Stimulated activated memory B cell treated with anti-CD40 and anti-IgM and Interleukin-4, amounts not matched to agents 10 μg/mL and 1 μg/mL and 100 μg/mL, for 72 hours (primary cell): Measurements from ENCODE around the gene DGCR8.

ENCODE experiments used
- ATAC-seq: fragments of 150-1000 bp; cut with Tn5 transposase; 2 replicates; pipeline ENCODE4 v1.10.0; 2021
- H3K27ac Mint-ChIP-seq: one replicate; pipeline ENCODE4 v1.8.0; 2022; ENCODE audit warnings: mild to moderate bottlenecking, mixed read lengths
- H3K27me3 Mint-ChIP-seq: one replicate; pipeline ENCODE4 v1.8.0; 2022; ENCODE audit warnings: mixed read lengths
- H3K36me3 Mint-ChIP-seq: one replicate; pipeline ENCODE4 v1.8.0; 2022; ENCODE audit warnings: mixed read lengths
- H3K4me1 Mint-ChIP-seq: one replicate; pipeline ENCODE4 v1.8.0; 2022; ENCODE audit warnings: mixed read lengths
- H3K4me3 Mint-ChIP-seq: one replicate; pipeline ENCODE4 v1.8.0; 2022; ENCODE audit warnings: mild to moderate bottlenecking, moderate library complexity, mixed read lengths
- H3K9me3 Mint-ChIP-seq: one replicate; pipeline ENCODE4 v1.8.0; 2022; ENCODE audit warnings: mixed read lengths

Gene DGCR8

DNA sequence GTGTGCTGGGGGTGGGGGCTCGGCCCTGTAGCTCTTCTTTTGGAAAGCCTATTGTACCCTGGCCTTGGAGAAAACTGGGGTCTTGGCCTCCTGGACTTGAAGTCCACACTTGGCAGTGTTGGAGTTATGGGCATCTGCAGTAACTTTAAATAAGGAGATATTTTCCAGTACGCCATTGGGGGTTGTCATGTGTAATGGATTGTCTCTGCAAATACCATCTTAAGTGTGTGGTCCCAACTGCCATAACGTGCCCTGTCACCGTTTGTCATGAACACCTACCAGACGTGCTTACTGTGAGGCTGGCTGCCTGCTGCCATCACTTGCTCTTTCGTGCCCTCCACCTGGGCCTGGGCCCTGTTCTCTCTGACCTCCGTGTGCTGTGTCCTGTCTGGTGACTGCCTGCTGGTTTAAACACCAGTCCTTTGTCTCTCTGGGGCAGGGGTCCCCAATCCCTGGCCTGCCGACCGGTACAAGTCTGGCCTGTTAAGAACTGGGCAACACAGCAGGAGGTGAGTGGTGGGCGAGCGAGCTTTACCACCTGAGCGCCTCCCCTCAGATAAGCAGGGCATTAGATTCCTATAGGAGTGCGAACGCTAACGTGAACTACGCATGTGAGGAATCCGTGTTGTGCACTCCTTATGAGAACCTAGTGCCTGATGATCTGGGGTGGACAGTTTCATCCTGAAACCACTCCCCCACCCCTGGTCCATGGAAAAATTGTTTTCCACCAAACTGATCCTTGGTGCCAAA is 48.0 kb downstream of the DGCR8 start:
- H3K4me3 Mint-ChIP-seq = no peak overlapping the region
- no peak for ATAC-seq
- no peaks in the 10 kb centered on the region for H3K27me3 Mint-ChIP-seq
- no peaks in the 10 kb centered on the region for H3K9me3 Mint-ChIP-seq
- H3K36me3 Mint-ChIP-seq = peaks cover 31% of the 10 kb centered on the region
- peaks cover 31% of the 10 kb centered on the region for H3K4me1 Mint-ChIP-seq
- no peak overlapping the region for H3K27ac Mint-ChIP-seq

DNA sequence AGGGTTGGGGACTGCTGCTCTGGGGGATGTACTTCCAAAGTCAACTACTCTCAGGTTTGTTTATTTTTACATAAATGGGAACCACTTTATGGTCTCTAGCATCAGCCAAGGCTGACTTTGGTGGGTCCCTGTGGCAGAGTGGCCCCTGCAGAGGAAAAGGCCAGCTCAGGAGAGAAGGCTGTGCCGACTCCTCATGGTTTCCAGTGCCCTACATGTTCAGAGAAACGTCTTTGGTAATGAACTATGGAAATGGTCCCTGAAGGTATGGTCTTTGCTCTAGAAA is 48.5 kb downstream of the DGCR8 start:
- H3K4me3 Mint-ChIP-seq = no peak overlapping the region
- no peak for ATAC-seq
- no peaks in the 10 kb centered on the region for H3K9me3 Mint-ChIP-seq
- peaks cover 28% of the 10 kb centered on the region for H3K36me3 Mint-ChIP-seq
- H3K4me1 Mint-ChIP-seq = peaks cover 34% of the 10 kb centered on the region
- H3K27me3 Mint-ChIP-seq = no peaks in the 10 kb centered on the region
- H3K27ac Mint-ChIP-seq = no peak overlapping the region

DNA sequence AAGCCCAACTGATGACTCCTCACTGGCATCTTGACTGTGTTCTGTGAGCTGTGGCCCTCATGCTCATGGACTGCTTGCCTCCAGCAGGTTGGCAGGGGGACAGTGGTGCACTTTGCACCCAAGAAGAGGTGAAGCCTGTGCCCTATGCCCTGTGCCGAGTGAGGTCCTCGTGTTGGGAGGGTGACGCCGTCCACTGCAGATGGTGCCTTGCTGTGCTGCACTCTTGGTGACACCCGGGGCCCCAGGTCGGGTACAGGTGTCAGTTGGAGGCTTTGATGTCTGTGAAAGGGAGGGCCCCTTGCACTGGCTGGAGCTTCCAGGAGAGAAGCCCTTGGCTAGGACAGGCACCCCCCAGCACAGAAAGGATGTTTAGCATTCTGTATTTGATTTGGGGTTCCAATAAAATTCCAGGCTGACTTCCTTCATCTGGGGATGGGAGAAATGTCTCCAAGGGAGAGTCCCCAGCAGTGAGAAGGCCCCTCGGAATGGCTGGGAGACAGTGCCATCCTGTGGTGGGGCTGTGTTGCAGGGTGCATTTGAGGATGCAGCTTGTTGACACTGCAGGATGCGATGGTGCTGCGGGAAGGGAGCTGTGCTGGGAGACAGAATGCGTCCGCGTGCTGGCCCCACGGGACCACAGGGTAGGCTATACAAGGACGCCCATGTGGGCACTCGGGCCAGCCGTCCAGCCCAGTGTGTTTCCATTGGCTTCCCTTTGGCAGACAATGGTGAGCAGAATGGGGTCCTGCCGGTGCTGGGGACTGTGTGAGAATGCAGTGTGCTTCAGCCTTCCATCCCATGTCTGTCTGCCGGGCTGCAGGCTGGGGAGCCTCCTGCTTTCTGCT is 49.1 kb downstream of the DGCR8 start:
- no peak for ATAC-seq
- Mint-ChIP-seq H3K36me3 (peaks cover 24% of the 10 kb centered on the region), H3K27me3 (no peaks in the 10 kb centered on the region), H3K27ac (no peak overlapping the region), H3K9me3 (no peaks in the 10 kb centered on the region), H3K4me1 (peaks cover 35% of the 10 kb centered on the region), H3K4me3 (no peak overlapping the region)

DNA sequence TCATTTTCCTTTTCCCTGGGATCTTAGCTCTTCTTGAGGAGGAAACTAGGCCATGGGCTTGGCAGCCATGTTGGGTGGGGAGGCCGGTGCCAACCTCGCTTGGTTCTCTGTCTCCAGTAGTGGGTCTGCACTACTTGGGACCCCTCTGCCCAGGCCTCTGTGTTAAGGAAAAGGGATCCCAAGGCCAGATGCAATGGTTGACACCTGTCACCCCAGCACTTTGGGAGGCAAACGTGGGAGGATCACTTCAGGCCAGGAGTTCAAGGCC is 49.6 kb downstream of the DGCR8 start:
- Mint-ChIP-seq H3K4me3 (no peak overlapping the region), H3K27me3 (no peaks in the 10 kb centered on the region), H3K4me1 (peaks cover 39% of the 10 kb centered on the region), H3K9me3 (no peaks in the 10 kb centered on the region), H3K36me3 (peaks cover 21% of the 10 kb centered on the region), H3K27ac (peak overlapping the region; percentile 57)
- ATAC-seq = no peak

DNA sequence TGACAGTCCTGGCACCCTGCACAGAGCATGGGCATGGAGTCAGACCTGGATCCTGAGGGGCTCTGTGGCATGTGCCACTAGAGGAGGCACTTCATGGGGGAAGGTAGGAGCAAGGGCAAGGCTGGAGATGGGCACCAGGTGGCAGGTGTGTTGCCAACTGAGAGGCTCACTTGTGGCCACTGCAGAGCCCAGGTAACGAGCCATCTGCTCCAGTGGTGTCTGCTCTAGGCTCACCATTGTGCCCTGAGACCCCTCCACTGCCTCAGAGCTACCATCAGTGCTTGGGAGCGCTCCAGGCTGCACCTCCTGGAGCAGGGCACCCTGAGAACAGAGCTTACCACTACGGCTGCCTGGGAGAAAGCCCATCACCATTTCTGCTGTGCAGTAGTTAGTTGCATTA is 50.3 kb downstream of the DGCR8 start:
- Mint-ChIP-seq H3K9me3 (no peaks in the 10 kb centered on the region), H3K27ac (peak overlapping the region; percentile 57), H3K4me3 (peak overlapping the region; percentile 75), H3K27me3 (no peaks in the 10 kb centered on the region), H3K36me3 (peaks cover 14% of the 10 kb centered on the region), H3K4me1 (peaks cover 43% of the 10 kb centered on the region)
- ATAC-seq = no peak

DNA sequence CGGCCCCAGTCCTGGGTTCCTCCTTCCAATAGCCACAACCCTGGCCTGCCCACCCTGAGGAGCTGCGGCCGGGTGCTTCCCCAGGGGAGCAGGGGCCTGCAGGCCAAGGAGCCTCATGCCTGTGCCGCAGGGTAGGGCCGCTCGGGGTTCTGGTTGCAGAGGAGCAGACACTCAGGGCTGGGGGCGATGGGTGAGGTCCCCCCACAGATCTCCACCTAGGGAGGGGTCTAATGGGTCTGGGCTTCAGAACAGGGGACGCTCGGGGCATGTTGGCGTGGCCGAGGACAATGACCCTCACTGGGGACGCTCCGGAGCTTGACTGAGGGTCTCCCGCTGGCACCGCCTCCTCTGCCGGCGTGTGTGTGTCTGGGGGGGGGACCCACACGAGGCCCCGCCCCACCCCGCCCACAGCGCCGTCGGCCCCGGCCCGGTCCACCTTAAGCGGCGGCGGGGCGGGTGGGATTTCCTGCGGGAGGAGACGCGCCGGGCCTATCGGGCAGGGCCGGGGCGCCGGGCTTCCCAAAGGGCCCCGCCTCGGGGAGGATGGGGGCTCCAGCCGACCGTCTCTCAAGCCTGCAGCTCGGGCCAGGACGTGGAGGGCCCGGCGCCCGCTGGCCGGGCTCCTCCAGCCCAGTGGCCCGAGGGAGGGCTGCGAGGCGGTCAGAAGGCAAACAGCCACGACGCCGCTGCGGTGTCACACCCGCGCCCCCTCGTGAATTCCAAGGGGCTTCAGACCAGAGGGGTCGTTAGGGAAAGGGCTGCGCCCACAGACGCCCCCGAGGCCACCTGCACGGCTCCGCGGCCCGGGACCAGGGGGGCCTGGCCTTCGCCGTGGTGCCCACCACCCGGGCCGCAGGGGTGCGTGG is 50.9 kb downstream of the DGCR8 start:
- Mint-ChIP-seq H3K9me3 (no peaks in the 10 kb centered on the region), H3K4me1 (peaks cover 48% of the 10 kb centered on the region), H3K36me3 (peaks cover 13% of the 10 kb centered on the region), H3K4me3 (peak overlapping the region; percentile 75), H3K27ac (peak overlapping the region; percentile 57), H3K27me3 (no peaks in the 10 kb centered on the region)
- ATAC-seq = peak; percentile 86

- Mint-ChIP-seq H3K9me3 (no peaks in the 10 kb centered on the region), H3K4me3 (peak within 1 kb of the TSS; percentile 77), H3K27ac (peak within 1 kb of the TSS; percentile 57), H3K36me3 (peaks cover 17% of the 10 kb centered on the region), H3K4me1 (peaks cover 54% of the 10 kb centered on the region), H3K27me3 (no peaks in the 10 kb centered on the region)
- ATAC-seq = peak; percentile 78
Measured at GRCh38 chr22:20131597-20131858, 51.5 kb downstream of the DGCR8 start, which contains the start of gene ZDHHC8. ZDHHC8 (plus strand) TSS chr22:20131804; CDS start chr22:20131948, 144 bp downstream.

GRCh38 chr22:20131859-20132685 is 52.0 kb downstream of the DGCR8 start:
- no peaks in the 10 kb centered on the region for H3K9me3 Mint-ChIP-seq
- peaks cover 17% of the 10 kb centered on the region for H3K36me3 Mint-ChIP-seq
- peak; percentile 0 for ATAC-seq
- no peaks in the 10 kb centered on the region for H3K27me3 Mint-ChIP-seq
- peak overlapping the region; percentile 77 for H3K4me3 Mint-ChIP-seq
- peaks cover 57% of the 10 kb centered on the region for H3K4me1 Mint-ChIP-seq
- H3K27ac Mint-ChIP-seq = peak overlapping the region; percentile 35

DNA sequence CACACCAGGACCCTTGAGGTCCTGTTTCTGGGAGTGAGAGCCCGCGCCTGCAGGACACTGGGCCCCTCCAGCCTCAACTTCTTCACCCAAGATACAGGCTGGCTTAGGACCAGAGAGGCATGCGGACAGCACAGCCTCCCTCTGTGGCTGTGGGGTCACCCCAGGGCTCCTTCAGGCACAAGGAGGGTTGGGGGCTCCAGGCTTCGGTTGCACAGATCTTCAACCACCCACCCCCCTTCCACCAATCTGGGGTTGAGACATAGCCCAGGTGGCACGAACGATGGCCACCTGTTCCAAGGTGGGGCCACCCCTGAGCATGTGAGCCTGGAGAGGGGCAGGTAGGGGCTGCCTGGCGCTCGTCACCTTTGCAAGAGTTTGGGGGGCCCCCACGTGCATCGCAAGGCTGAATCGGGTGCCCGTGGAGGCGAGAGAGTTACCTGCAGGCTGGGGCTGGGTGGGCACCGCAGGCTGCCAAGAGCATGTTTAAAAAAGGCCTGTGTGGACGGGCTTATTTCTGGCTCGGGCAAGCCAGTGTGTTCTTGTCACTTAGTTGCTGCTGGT is 52.7 kb downstream of the DGCR8 start:
- no peak for ATAC-seq
- Mint-ChIP-seq H3K27me3 (no peaks in the 10 kb centered on the region), H3K4me1 (peaks cover 56% of the 10 kb centered on the region), H3K9me3 (no peaks in the 10 kb centered on the region), H3K4me3 (peak overlapping the region; percentile 75), H3K27ac (peak overlapping the region; percentile 35), H3K36me3 (peaks cover 10% of the 10 kb centered on the region)

- Mint-ChIP-seq H3K4me3 (peak overlapping the region; percentile 75), H3K9me3 (no peaks in the 10 kb centered on the region), H3K27me3 (no peaks in the 10 kb centered on the region), H3K36me3 (peaks cover 5% of the 10 kb centered on the region), H3K27ac (peak overlapping the region; percentile 32), H3K4me1 (peaks cover 61% of the 10 kb centered on the region)
- ATAC-seq = no peak
Measured at GRCh38 chr22:20133930-20134549, 54.0 kb downstream of the DGCR8 start.

GRCh38 chr22:20135265-20135664 is 55.2 kb downstream of the DGCR8 start:
- no peak for ATAC-seq
- Mint-ChIP-seq H3K27ac (peak overlapping the region; percentile 30), H3K9me3 (no peaks in the 10 kb centered on the region), H3K4me1 (peaks cover 57% of the 10 kb centered on the region), H3K27me3 (no peaks in the 10 kb centered on the region), H3K36me3 (peaks cover 18% of the 10 kb centered on the region), H3K4me3 (no peak overlapping the region)

- Mint-ChIP-seq H3K27ac (peak overlapping the region; percentile 30), H3K36me3 (peaks cover 18% of the 10 kb centered on the region), H3K4me1 (peaks cover 52% of the 10 kb centered on the region), H3K9me3 (no peaks in the 10 kb centered on the region), H3K27me3 (no peaks in the 10 kb centered on the region), H3K4me3 (no peak overlapping the region)
- ATAC-seq = no peak
Measured at GRCh38 chr22:20135806-20136602, 56.0 kb downstream of the DGCR8 start.

GRCh38 chr22:20136603-20136873 is 56.5 kb downstream of the DGCR8 start:
- peaks cover 18% of the 10 kb centered on the region for H3K36me3 Mint-ChIP-seq
- no peak overlapping the region for H3K27ac Mint-ChIP-seq
- H3K4me3 Mint-ChIP-seq = no peak overlapping the region
- H3K27me3 Mint-ChIP-seq = no peaks in the 10 kb centered on the region
- peaks cover 52% of the 10 kb centered on the region for H3K4me1 Mint-ChIP-seq
- ATAC-seq = no peak
- no peaks in the 10 kb centered on the region for H3K9me3 Mint-ChIP-seq

DNA sequence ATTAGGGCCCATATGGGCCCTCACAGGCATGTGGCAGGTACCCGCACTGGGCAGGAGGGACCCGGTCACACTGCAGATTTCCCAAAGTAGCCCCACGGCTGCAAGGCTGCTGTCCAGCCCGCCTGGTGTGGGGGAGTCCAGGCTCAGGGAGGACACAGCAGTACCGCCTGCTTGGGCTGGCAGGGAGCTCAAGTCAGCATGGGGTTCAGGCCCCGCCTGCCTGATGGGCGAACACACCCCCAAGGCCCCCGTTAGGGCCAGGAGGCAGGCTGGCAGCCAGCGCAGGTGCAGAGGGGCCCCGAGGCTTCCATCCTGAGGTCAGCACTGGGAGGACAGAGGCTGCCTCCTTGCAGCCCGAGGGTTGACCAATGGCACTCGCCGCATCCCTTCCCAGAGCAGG is 57.1 kb downstream of the DGCR8 start:
- Mint-ChIP-seq H3K27ac (peak overlapping the region; percentile 56), H3K4me1 (peaks cover 52% of the 10 kb centered on the region), H3K27me3 (no peaks in the 10 kb centered on the region), H3K36me3 (peaks cover 18% of the 10 kb centered on the region), H3K9me3 (no peaks in the 10 kb centered on the region), H3K4me3 (no peak overlapping the region)
- ATAC-seq = no peak
